Fibroblast of skin of left quadriceps (primary cell): ENCODE data around the gene OR52B6.
"Not testable (repeated sequence)": the region's sequence is repeated elsewhere in the genome, so short reads cannot be mapped to it uniquely, and the experiment has no call there.

Experiments used
- DNase-seq, 2 experiments: peaks; one replicate each; pipeline ENCODE4 v3.0.0-alpha.2; 2013; ENCODE audit warnings: low read depth in 2 of 2

Gene OR52B6

GRCh38 chr11:5580577-5580976, at the start of gene OR52B6:
TSS of gene OR52B6 (plus strand) at chr11:5580877. CDS start at chr11:5580877, 0 bp downstream.
- DNase-seq: no peak

GRCh38 chr11:5531053-5531831, 49.4 kb upstream of the OR52B6 start:
- no peak for DNase-seq

GRCh38 chr11:5534046-5534445, 46.6 kb upstream of the OR52B6 start:
- DNase-seq: no peak

GRCh38 chr11:5536482-5536881, 44.2 kb upstream of the OR52B6 start:
- DNase-seq: no peak

GRCh38 chr11:5541427-5541826, 39.2 kb upstream of the OR52B6 start:
- DNase-seq: no peak

GRCh38 chr11:5546457-5546856, 34.2 kb upstream of the OR52B6 start:
- no peak for DNase-seq

GRCh38 chr11:5547982-5548381, 32.7 kb upstream of the OR52B6 start:
- no peak for DNase-seq

GRCh38 chr11:5548440-5548839, 32.2 kb upstream of the OR52B6 start, which contains the start of gene OR52H1:
TSS of gene OR52H1 (minus strand) at chr11:5548540. CDS start at chr11:5545505, 3,035 bp downstream.
- DNase-seq: no peak

GRCh38 chr11:5550440-5551095, 30.1 kb upstream of the OR52B6 start:
- peak; percentile 75 to 76 for DNase-seq

- no peak for DNase-seq
Measured at GRCh38 chr11:5553343-5553742, 27.3 kb upstream of the OR52B6 start.

- no peak for DNase-seq
Measured at GRCh38 chr11:5556596-5557188, 24.0 kb upstream of the OR52B6 start.

GRCh38 chr11:5557751-5558150, 22.9 kb upstream of the OR52B6 start:
- no peak for DNase-seq

- DNase-seq: no peak
Measured at GRCh38 chr11:5564259-5565019, 16.2 kb upstream of the OR52B6 start.

- no peak for DNase-seq
Measured at GRCh38 chr11:5574654-5575053, 6.0 kb upstream of the OR52B6 start.

- no peak for DNase-seq
Measured at GRCh38 chr11:5575152-5575551, 5.5 kb upstream of the OR52B6 start.

- no peak for DNase-seq
Measured at GRCh38 chr11:5577101-5577500, 3.6 kb upstream of the OR52B6 start.

GRCh38 chr11:5581014-5581413, 337 bp downstream of the OR52B6 start:
- no peak for DNase-seq

- not testable (repeated sequence) for DNase-seq
Measured at GRCh38 chr11:5584458-5584857, 3.8 kb downstream of the OR52B6 start.

GRCh38 chr11:5589906-5590305, 9.2 kb downstream of the OR52B6 start:
- not testable (repeated sequence) for DNase-seq

GRCh38 chr11:5591613-5592012, 10.9 kb downstream of the OR52B6 start:
- DNase-seq: no peak

- DNase-seq: no peak
Measured at GRCh38 chr11:5592615-5593014, 11.9 kb downstream of the OR52B6 start.

- DNase-seq: no peak
Measured at GRCh38 chr11:5593146-5593545, 12.5 kb downstream of the OR52B6 start.
